Loucy (cell line): ENCODE results near the gene BRINP3.

ENCODE experiments used
- H2AFZ ChIP-seq: fragments of 200-600 bp; sonication (generic); 2 replicates; pipeline ENCODE4 v1.6.0; 2016; ENCODE audit warnings: antibody characterized with exemption, mild to moderate bottlenecking, low read length, moderate library complexity
- H3F3A ChIP-seq: fragments of 200-600 bp; 2 replicates; pipeline ENCODE4 v1.6.0; 2016; ENCODE audit warnings: antibody characterized with exemption, low read depth, mild to moderate bottlenecking
- H3K27me3 ChIP-seq: fragments of 200-600 bp; sonication (generic); 2 replicates; pipeline ENCODE4 v1.6.1; 2014; ENCODE audit warnings: low read length, mild to moderate bottlenecking; ENCODE audit not compliant: insufficient read depth, poor library complexity, severe bottlenecking
- H3K36me3 ChIP-seq: fragments of 200-600 bp; sonication (generic); 2 replicates; pipeline ENCODE4 v1.6.1; 2016; ENCODE audit warnings: low read length; ENCODE audit not compliant: insufficient read depth
- H3K4me1 ChIP-seq: fragments of 200-600 bp; sonication (generic); 2 replicates; pipeline ENCODE4 v1.5.1; 2014; ENCODE audit warnings: low read length, mild to moderate bottlenecking; ENCODE audit not compliant: insufficient read depth, poor library complexity, severe bottlenecking
- H3K4me2 ChIP-seq: fragments of 200-600 bp; sonication (generic); 2 replicates; pipeline ENCODE4 v1.6.0; 2014; ENCODE audit warnings: antibody characterized with exemption, low read length, low read depth, mild to moderate bottlenecking; ENCODE audit not compliant: poor library complexity, severe bottlenecking
- H3K4me3 ChIP-seq: fragments of 200-600 bp; sonication (generic); 2 replicates; pipeline ENCODE4 v1.5.1; 2014; ENCODE audit warnings: low read length, mild to moderate bottlenecking, mixed read lengths; ENCODE audit not compliant: poor library complexity, severe bottlenecking
- H3K79me2 ChIP-seq: fragments of 200-600 bp; sonication (generic); 2 replicates; pipeline ENCODE4 v1.6.1; 2014; ENCODE audit warnings: low read length; ENCODE audit not compliant: insufficient read depth
- H3K9ac ChIP-seq: fragments of 200-600 bp; sonication (generic); 2 replicates; pipeline ENCODE4 v1.6.0; 2014; ENCODE audit warnings: mild to moderate bottlenecking, low read depth, low read length, moderate library complexity; ENCODE audit not compliant: poor library complexity, severe bottlenecking
- H3K9me2 ChIP-seq: fragments of 200-600 bp; sonication (generic); replicated peaks from 2 replicates; pipeline ENCODE4 v1.6.1; 2016; ENCODE audit warnings: low read depth, low read length, mixed read lengths
- H3K9me3 ChIP-seq: fragments of 200-600 bp; sonication (generic); 2 replicates; pipeline ENCODE4 v1.6.1; 2014; ENCODE audit warnings: mild to moderate bottlenecking, antibody characterized with exemption, low read length, low read depth; ENCODE audit not compliant: insufficient read depth
- H4K20me1 ChIP-seq: fragments of 200-600 bp; sonication (generic); 2 replicates; pipeline ENCODE4 v1.6.0; 2014; ENCODE audit warnings: antibody characterized with exemption, low read length, mild to moderate bottlenecking; ENCODE audit not compliant: insufficient read depth, poor library complexity, severe bottlenecking
- EZH2phosphoT487 ChIP-seq: fragments of 200-600 bp; IDR thresholded peaks from 2 replicates; pipeline ENCODE4 v1.6.1; 2018; ENCODE audit warnings: antibody characterized with exemption, mild to moderate bottlenecking, moderate library complexity, borderline replicate concordance
- TF ChIP-seq, protein P1 (sequence below): fragments of 200-600 bp; sonication (generic); conservative IDR thresholded peaks from 2 replicates; pipeline ENCODE4 v1.5.1; 2014; ENCODE audit warnings: mild to moderate bottlenecking, antibody characterized with exemption, low read length

Gene BRINP3

DNA sequence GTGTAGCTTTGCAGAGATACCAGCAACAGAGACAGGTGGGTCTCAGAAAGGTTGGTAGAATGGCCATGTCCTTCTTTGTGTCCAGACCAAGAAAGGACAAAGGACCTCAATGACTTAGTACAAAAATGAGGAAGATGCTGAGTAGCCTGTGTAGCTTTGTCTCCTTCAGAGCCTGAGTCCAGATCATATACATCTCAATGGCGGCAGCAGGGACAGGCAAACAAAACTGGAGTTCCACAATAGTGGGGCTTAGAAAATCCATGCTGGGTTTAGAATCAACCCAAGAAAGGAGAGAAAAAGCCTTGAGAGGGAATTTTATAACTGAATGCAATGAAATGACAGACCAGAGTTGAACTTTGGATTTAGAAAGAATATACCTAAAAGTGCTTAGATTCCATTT lies 339.0 kb downstream of the BRINP3 start:
- H3K36me3 ChIP-seq: no peaks in the 10 kb centered on the region
- no peaks in the 10 kb centered on the region for H3K9me3 ChIP-seq
- no peaks in the 10 kb centered on the region for H4K20me1 ChIP-seq
- no peak overlapping the region for H3K4me2 ChIP-seq
- no peaks in the 10 kb centered on the region for H3K4me1 ChIP-seq
- TF ChIP-seq EZH2phosphoT487: no peak
- TF ChIP-seq, protein P1, sequence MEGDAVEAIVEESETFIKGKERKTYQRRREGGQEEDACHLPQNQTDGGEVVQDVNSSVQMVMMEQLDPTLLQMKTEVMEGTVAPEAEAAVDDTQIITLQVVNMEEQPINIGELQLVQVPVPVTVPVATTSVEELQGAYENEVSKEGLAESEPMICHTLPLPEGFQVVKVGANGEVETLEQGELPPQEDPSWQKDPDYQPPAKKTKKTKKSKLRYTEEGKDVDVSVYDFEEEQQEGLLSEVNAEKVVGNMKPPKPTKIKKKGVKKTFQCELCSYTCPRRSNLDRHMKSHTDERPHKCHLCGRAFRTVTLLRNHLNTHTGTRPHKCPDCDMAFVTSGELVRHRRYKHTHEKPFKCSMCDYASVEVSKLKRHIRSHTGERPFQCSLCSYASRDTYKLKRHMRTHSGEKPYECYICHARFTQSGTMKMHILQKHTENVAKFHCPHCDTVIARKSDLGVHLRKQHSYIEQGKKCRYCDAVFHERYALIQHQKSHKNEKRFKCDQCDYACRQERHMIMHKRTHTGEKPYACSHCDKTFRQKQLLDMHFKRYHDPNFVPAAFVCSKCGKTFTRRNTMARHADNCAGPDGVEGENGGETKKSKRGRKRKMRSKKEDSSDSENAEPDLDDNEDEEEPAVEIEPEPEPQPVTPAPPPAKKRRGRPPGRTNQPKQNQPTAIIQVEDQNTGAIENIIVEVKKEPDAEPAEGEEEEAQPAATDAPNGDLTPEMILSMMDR: no peak
- no peak overlapping the region for H3K9ac ChIP-seq
- no peaks in the 10 kb centered on the region for H3K79me2 ChIP-seq
- no peak overlapping the region for H3K4me3 ChIP-seq
- no peaks in the 10 kb centered on the region for H3F3A ChIP-seq
- no peak overlapping the region for H2AFZ ChIP-seq
- no peaks in the 10 kb centered on the region for H3K27me3 ChIP-seq
- no peaks in the 10 kb centered on the region for H3K9me2 ChIP-seq

DNA sequence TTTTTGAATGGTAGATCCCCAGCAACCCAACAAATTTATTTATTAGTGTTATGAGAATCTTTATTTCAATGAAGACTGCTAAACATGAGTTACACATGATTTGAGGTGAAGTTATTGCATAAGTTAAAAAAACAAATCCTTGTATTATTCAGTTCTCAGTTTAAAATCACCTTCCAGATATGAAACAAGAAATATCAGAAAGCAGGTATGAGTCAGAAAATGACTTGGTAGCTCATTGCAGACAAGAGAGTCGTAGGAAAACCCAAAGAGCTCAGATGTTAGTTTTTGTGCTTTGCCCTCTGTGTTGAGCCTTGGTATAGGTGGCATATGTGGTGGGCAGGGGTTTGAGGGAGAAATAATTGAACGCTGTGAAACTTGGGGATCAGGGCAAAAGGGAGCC lies 339.4 kb downstream of the BRINP3 start:
- Histone ChIP-seq H3K27me3 (no peaks in the 10 kb centered on the region), H3K79me2 (no peaks in the 10 kb centered on the region), H3K4me1 (no peaks in the 10 kb centered on the region), H3K9me3 (no peaks in the 10 kb centered on the region), H3K4me3 (no peak overlapping the region), H3F3A (no peaks in the 10 kb centered on the region), H3K4me2 (no peak overlapping the region), H2AFZ (no peak overlapping the region), H3K36me3 (no peaks in the 10 kb centered on the region), H3K9ac (no peak overlapping the region), H4K20me1 (no peaks in the 10 kb centered on the region), H3K9me2 (no peaks in the 10 kb centered on the region)
- TF ChIP-seq, protein P1: no peak
- no peak for TF ChIP-seq EZH2phosphoT487

DNA sequence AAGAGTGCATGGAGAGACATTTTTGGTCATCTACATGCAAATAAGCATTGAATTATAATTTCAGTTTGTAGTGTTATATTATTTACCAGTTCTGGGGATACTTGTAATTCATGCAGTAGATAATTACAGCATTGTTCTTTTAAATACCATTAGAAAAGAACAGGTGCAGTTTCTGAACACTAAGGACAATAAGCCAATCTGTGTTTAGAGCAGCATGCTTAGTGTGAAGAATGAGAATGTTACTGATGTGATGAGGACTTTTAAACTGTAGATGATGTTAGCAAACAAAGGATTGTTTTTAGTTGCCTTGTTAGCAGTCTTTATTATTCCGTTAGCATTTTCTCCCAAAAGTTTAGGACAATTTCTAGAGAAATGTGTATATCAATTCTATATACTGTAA lies 348.3 kb downstream of the BRINP3 start:
- Histone ChIP-seq H3K9ac (no peak overlapping the region), H3K27me3 (no peaks in the 10 kb centered on the region), H3K79me2 (no peaks in the 10 kb centered on the region), H3F3A (no peaks in the 10 kb centered on the region), H3K4me2 (no peak overlapping the region), H3K4me3 (no peak overlapping the region), H2AFZ (no peak overlapping the region), H4K20me1 (no peaks in the 10 kb centered on the region), H3K9me2 (no peaks in the 10 kb centered on the region), H3K9me3 (no peaks in the 10 kb centered on the region), H3K4me1 (no peaks in the 10 kb centered on the region), H3K36me3 (no peaks in the 10 kb centered on the region)
- TF ChIP-seq, protein P1: no peak
- TF ChIP-seq EZH2phosphoT487: no peak
